HepG2 (cell line): ENCODE measurements around the gene PIEZO1. TPM values are rescaled to one million over a fixed set of nuclear protein-coding genes. Genes with fewer than 3 reads are reported as not detected.

ENCODE experiments used
- GTF3A ChIP-seq: sonication (generic); formaldehyde crosslinking; conservative IDR thresholded peaks from 2 replicates; pipeline ENCODE4 v1.4.0; 2020; ENCODE audit warnings: mild to moderate bottlenecking, missing genetic modification reagents
- HNRNPLL ChIP-seq: fragments of 200-400 bp; formaldehyde crosslinking; IDR thresholded peaks from 2 replicates; pipeline ENCODE4 v1.6.1; 2017; ENCODE audit warnings: mild to moderate bottlenecking, low read depth, low read length; ENCODE audit not compliant: poor library complexity, severe bottlenecking
- NR2F6 ChIP-seq, 2 experiments: IDR thresholded peaks; 2 replicates each; pipeline ENCODE4 v1.6.1; 2016; ENCODE audit warnings: antibody characterized with exemption in 1 of 2, mild to moderate bottlenecking in 1 of 2
- PBX3 ChIP-seq: sonication (generic); formaldehyde crosslinking; IDR thresholded peaks from 2 replicates; pipeline ENCODE4 v1.8.1; 2023; ENCODE audit warnings: missing genetic modification reagents, inconsistent platforms, borderline replicate concordance
- SALL1 ChIP-seq: sonication (generic); formaldehyde crosslinking; IDR thresholded peaks from 2 replicates; pipeline ENCODE4 v1.8.0; 2022; ENCODE audit warnings: mild to moderate bottlenecking, missing genetic modification reagents
- TBX2 ChIP-seq: sonication (generic); formaldehyde crosslinking; IDR thresholded peaks from 2 replicates; pipeline ENCODE4 v1.5.0; 2020; ENCODE audit warnings: missing genetic modification reagents, mild to moderate bottlenecking, borderline replicate concordance
- ZBTB38 ChIP-seq: sonication (generic); formaldehyde crosslinking; IDR thresholded peaks from 2 replicates; pipeline ENCODE4 v1.5.1; 2020; ENCODE audit warnings: mild to moderate bottlenecking, missing genetic modification reagents
- ZBTB44 ChIP-seq: sonication (generic); formaldehyde crosslinking; IDR thresholded peaks from 2 replicates; pipeline ENCODE4 v1.4.0; 2020; ENCODE audit warnings: missing genetic modification reagents
- ZEB1 ChIP-seq: IDR thresholded peaks from 2 replicates; pipeline ENCODE4 v1.6.1; 2012; ENCODE audit warnings: mild to moderate bottlenecking, low read depth, inconsistent platforms; ENCODE audit not compliant: insufficient replicate concordance
- ZFP41 ChIP-seq: sonication (generic); formaldehyde crosslinking; IDR thresholded peaks from 2 replicates; pipeline ENCODE4 v1.4.0; 2020; ENCODE audit warnings: mild to moderate bottlenecking, missing genetic modification reagents, borderline replicate concordance
- ZFP91 ChIP-seq: sonication (generic); formaldehyde crosslinking; IDR thresholded peaks from 2 replicates; pipeline ENCODE4 v1.9.0; 2022; ENCODE audit warnings: missing genetic modification reagents, mild to moderate bottlenecking, borderline replicate concordance
- ZNF251 ChIP-seq: sonication (generic); formaldehyde crosslinking; IDR thresholded peaks from 2 replicates; pipeline ENCODE4 v1.9.0; 2021; ENCODE audit warnings: mild to moderate bottlenecking, missing genetic modification reagents
- ZNF318 ChIP-seq: sonication (generic); formaldehyde crosslinking; IDR thresholded peaks from 2 replicates; pipeline ENCODE4 v1.4.0; 2020; ENCODE audit warnings: mild to moderate bottlenecking, missing genetic modification reagents
- ZNF570 ChIP-seq: sonication (generic); formaldehyde crosslinking; IDR thresholded peaks from 2 replicates; pipeline ENCODE4 v1.4.0; 2020; ENCODE audit warnings: mild to moderate bottlenecking, missing genetic modification reagents, borderline replicate concordance
- ZSCAN25 ChIP-seq: sonication (generic); formaldehyde crosslinking; IDR thresholded peaks from 2 replicates; pipeline ENCODE4 v1.8.0; 2022; ENCODE audit warnings: mild to moderate bottlenecking, missing genetic modification reagents
- polyA plus RNA-seq, 8 experiments: library from polyadenylated mRNA; depleted of rRNA in 3 of 8; stranded (reverse) in 7 of 8; unstranded in 1 of 8; fragments of >200 nt; fragmentation: Illumina TruSeq in 4 of 8; extraction: Trizol in 4 of 8; gene quantifications; 2 replicates each; pipeline versions ENCODE4 v1.2.1 to v1.2.3, GENCODE V29; 2011 to 2016; ENCODE audit warnings: low read depth in 4 of 8, missing spikeins in 1 of 8, mixed read lengths in 1 of 8; ENCODE audit not compliant: insufficient read depth in 1 of 8
- total RNA-seq, 5 experiments: library from RNA; depleted of rRNA; stranded (reverse); fragments of >200 nt; fragmentation: Illumina TruSeq; extraction: Trizol; gene quantifications; 2 replicates each; pipeline ENCODE4 v1.2.3, GENCODE V29; 2016; ENCODE audit warnings: low read depth in 1 of 5

The PIEZO1 gene
- total and polyA plus RNA-seq, 2 of the 13 experiments (the other 11 are each of a cell fraction or from before 2014, with no cell fraction given): 67.9 to 85.0 TPM

GRCh38 chr16:88759245-88759975 is 25.6 kb downstream of the PIEZO1 start (continued):
- TF ChIP-seq ZNF318 (CRISPR knock-in tag) (no peak), NR2F6 (IDR thresholded peaks at IDR 0.05) (no peak), NR2F6 (CRISPR knock-in tag; IDR thresholded peaks at IDR 0.05) (peak; percentile 71; the same call in 1 of the 2 replicates), HNRNPLL (peak; percentile 18), TBX2 (CRISPR knock-in tag) (peak; percentile 81), ZFP91 (peak; percentile 83), ZFP41 (no peak), ZBTB38 (peak; percentile 92), PBX3 (CRISPR knock-in tag) (no peak), ZNF251 (CRISPR knock-in tag) (no peak), ZEB1 (peak; percentile 27), ZNF570 (CRISPR knock-in tag) (no peak), SALL1 (CRISPR knock-in tag) (peak; percentile 81; the same call in 1 of the 2 replicates), ZSCAN25 (CRISPR knock-in tag) (peak; percentile 81), ZBTB44 (CRISPR knock-in tag) (no peak), GTF3A (CRISPR knock-in tag) (no peak)
